SJSA1 (cell line): ENCODE measurements around the gene C6orf132. TPM values are rescaled to one million over a fixed set of nuclear protein-coding genes. Genes with fewer than 3 reads are reported as not detected.
"Not testable (repeated sequence)": the region's sequence is repeated elsewhere in the genome, so short reads cannot be mapped to it uniquely, and the experiment has no call there.

ENCODE experiments used
- DNase-seq, 2 experiments: peaks; one replicate each; pipeline ENCODE4 v3.0.0-alpha.2; 2015 to 2020; ENCODE audit warnings: low spot score in 2 of 2, low read depth in 1 of 2
- H3K27ac ChIP-seq: fragments of 250-450 bp; sonication (Bioruptor Pico); 2 replicates; pipeline ENCODE4 v1.5.1; 2020; ENCODE audit warnings: mild to moderate bottlenecking, moderate library complexity
- H3K27me3 ChIP-seq: fragments of 250-450 bp; sonication (Bioruptor Pico); replicated peaks from 2 replicates; pipeline ENCODE4 v1.5.1; 2020; ENCODE audit warnings: mild to moderate bottlenecking, moderate library complexity
- H3K36me3 ChIP-seq: fragments of 250-450 bp; sonication (Bioruptor Pico); 2 replicates; pipeline ENCODE4 v1.5.1; 2020; ENCODE audit warnings: mild to moderate bottlenecking
- H3K4me1 ChIP-seq: fragments of 250-450 bp; sonication (Bioruptor Pico); replicated peaks from 2 replicates; pipeline ENCODE4 v1.6.1; 2021; ENCODE audit warnings: mild to moderate bottlenecking
- H3K4me3 ChIP-seq: fragments of 250-450 bp; sonication (Bioruptor Pico); 2 replicates; pipeline ENCODE4 v1.5.1; 2020; ENCODE audit warnings: mild to moderate bottlenecking
- H3K9me3 ChIP-seq: fragments of 250-450 bp; sonication (Bioruptor Pico); replicated peaks from 2 replicates; pipeline ENCODE4 v1.5.1; 2020; ENCODE audit warnings: mild to moderate bottlenecking
- total RNA-seq: library from RNA; depleted of rRNA; stranded (reverse); fragments of >200 nt; shearing (Covaris generic); gene quantifications from 2 replicates; pipeline ENCODE4 v1.2.3, GENCODE V29; 2014

Gene C6orf132
- total RNA-seq, 1 experiment from 2014 or later, result not detected

DNA sequence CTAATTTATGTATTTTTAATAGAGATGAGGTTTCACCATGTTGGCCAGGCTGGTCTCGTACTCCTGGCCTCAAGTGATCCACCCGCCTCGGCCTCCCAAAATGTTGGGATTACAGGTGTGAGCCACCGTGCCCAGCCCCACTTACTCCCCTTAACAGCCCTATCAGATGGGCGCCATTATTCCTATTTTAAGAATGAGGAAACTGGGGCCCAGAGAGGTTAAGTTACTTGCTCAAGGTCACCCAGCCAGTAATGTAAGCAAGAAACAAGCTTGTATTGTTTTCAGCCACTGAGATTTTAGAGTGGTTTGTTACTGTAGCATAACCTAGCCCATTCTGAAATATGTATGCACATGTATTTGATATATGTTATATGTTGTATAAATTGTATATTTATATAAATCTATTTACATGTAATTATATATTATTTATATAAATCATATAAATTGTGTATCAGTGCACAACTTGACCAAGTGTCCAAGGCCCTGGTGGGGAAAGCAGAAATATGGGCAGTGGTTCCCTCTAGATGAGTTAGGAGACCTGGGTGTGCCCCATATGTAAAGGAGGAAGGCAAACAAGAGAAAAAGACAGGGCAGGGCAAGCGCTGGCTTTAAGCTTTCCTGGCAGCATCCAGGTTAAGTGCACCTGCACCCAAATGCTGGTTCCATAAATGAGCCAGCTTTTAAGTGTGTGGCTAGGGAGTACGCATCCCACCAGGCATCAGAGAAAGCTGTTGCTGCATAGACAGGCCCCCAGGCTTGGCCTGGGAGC lies 29.6 kb upstream of the C6orf132 start:
- no peaks in the 10 kb centered on the region; the same call in 1 of the 2 replicates for H3K9me3 ChIP-seq
- no peaks in the 10 kb centered on the region for H3K27me3 ChIP-seq
- DNase-seq, result no peak
- H3K4me3 ChIP-seq, result no peak overlapping the region
- H3K27ac ChIP-seq, result no peak overlapping the region
- no peaks in the 10 kb centered on the region for H3K4me1 ChIP-seq
- no peaks in the 10 kb centered on the region for H3K36me3 ChIP-seq

DNA sequence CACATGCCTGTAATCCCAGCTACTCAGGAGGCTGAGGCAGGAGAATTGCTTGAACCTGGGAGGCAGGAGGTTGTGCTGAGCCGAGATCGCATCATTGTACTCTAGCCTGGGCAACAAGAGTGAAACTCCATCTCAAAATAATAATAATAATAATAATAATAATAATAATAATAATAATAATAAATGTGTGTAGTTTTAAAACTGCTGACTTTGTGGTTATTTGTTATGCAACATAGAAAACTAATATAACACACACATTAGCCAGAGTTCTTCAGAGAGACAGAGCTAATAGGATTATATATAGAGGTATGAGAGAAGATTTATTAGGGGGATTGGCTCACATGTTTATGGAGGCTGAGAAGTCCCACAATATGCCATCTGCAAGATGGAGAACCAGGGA lies 27.4 kb upstream of the C6orf132 start:
- not testable (repeated sequence) for H3K27ac ChIP-seq, DNase-seq, H3K4me1 ChIP-seq, H3K36me3 ChIP-seq, H3K9me3 ChIP-seq, H3K27me3 ChIP-seq, H3K4me3 ChIP-seq

DNA sequence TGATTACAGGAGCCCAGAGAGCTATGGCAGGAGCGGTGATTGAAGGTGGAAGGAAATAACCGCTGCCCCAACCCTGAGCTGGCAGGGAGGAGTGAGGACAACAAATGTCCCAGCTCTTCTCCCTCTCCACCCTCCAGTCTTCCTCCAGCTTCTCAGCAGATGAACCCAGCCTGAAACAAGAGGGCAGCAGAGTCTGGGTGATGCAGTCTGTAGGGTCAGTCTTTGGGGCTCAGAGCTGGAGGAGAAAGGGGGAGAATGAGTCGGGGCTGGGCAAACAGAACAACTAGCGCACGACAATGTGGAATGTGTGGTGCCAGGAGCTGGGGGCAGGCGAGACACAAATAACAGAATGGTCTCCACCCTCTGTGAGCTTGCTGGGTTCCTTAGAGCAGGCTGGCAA lies 26.2 kb upstream of the C6orf132 start:
- Histone ChIP-seq H3K9me3 (no peaks in the 10 kb centered on the region; the same call in 1 of the 2 replicates), H3K27ac (no peak overlapping the region), H3K27me3 (no peaks in the 10 kb centered on the region), H3K4me3 (no peak overlapping the region), H3K36me3 (no peaks in the 10 kb centered on the region), H3K4me1 (0 out of 2 replicates have a peak, but pooled peaks cover 3% of the 10 kb centered on the region)
- DNase-seq, result no peak

DNA sequence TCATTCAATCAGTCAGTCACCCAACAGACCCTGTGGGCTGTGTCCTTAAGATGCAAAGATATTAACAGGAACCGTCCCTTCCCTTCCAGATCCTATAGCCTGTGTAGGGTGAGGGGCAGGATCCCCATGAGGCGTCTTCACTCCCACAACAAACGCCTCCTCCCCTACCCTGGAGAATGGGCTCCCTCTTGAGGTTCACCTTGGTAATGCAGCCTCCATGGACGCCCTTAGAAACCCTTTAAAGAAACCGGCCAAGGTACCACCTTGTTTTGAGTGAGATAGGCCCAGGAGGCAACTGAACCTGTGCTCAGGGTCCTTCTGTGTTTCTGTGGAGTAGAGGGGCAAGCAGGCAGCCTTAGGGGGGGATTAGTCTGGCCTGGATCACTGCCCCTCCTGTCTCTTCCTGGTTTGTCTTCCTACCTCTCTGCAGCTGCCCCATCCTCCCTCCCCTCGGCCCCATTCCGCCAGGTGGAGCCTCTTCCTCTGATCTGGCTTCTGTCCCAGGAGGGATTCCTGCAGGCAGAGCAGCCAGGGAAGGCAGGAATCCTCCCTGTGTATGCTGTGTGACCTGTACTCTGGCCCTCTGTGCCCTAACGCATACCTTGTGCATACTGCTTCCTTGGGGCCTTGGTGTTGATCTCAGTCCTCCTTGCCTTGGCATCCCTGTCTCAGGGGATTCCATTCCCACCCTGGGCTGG lies 24.2 kb upstream of the C6orf132 start:
- H3K4me1 ChIP-seq, result 0 out of 2 replicates have a peak, but pooled peaks cover 3% of the 10 kb centered on the region
- H3K9me3 ChIP-seq, result no peaks in the 10 kb centered on the region; the same call in 1 of the 2 replicates
- peak; percentile 63 to 73 for DNase-seq
- no peak overlapping the region for H3K4me3 ChIP-seq
- H3K27ac ChIP-seq, result no peak overlapping the region
- H3K36me3 ChIP-seq, result no peaks in the 10 kb centered on the region
- no peaks in the 10 kb centered on the region for H3K27me3 ChIP-seq

DNA sequence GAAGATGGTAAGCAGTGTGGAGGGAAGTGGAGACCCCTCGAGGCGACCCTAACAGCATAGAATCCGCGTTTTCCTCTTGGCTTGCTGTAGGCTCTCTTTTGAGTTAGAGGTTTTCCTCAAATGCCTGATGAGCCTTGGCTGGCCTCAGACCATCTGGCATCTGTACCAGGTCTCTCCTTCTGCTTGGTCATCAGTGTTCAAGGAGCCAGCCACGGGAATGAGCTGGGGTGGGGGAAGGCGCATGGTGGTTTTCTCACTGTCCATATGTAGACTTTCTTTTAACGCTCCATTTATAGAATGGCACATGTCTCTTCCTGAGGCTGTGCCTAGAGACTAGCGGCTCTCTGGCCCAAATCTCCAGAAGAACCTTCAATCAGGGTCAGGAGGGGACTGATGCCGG lies 22.6 kb upstream of the C6orf132 start:
- 0 out of 2 replicates have a peak, but pooled peaks cover 3% of the 10 kb centered on the region for H3K4me1 ChIP-seq
- H3K9me3 ChIP-seq, result no peaks in the 10 kb centered on the region; the same call in 1 of the 2 replicates
- no peak overlapping the region for H3K4me3 ChIP-seq
- no peaks in the 10 kb centered on the region for H3K36me3 ChIP-seq
- no peak for DNase-seq
- H3K27me3 ChIP-seq, result no peaks in the 10 kb centered on the region
- H3K27ac ChIP-seq, result no peak overlapping the region

DNA sequence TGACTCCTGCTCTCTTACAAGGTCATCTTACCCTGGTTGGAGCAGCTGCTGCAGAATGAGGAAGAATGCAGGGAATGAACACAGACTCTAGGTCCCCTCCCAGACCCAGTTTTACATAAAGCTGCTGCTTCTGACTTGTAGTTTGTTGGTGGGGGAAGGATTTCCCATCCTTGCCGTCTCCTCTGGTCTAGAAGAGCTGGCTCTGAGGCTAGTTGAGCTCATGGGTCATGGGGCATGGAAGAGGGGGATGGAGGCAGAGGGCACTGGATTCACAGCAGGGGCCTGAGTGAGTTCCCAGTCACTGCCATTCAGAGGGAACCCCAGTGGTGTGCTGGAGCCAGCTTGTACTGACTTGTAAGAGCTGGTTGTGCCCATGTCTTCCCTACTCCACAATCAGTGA lies 21.6 kb upstream of the C6orf132 start:
- Histone ChIP-seq H3K4me3 (no peak overlapping the region), H3K4me1 (0 out of 2 replicates have a peak, but pooled peaks cover 3% of the 10 kb centered on the region), H3K27ac (no peak overlapping the region), H3K9me3 (no peaks in the 10 kb centered on the region), H3K27me3 (no peaks in the 10 kb centered on the region), H3K36me3 (no peaks in the 10 kb centered on the region)
- DNase-seq, result no peak

DNA sequence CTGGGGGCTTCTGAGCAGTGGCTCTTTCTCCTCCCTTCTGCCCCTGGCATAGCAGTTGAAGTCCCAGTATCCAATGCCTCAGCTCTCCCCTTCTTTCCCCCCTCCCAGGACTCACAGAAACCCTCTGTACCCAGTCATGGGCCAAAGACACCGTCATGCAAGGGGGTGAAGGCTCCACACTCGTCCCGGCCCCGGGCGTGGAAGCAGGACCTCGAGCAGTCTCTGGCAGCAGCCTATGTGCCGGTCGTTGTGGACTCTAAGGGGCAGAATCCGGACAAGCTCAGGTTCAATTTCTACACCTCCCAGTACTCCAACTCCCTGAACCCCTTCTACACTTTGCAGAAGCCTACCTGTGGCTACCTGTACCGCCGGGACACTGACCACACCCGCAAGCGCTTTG lies 20.4 kb upstream of the C6orf132 start:
- Histone ChIP-seq H3K36me3 (no peaks in the 10 kb centered on the region), H3K9me3 (no peaks in the 10 kb centered on the region), H3K4me3 (no peak overlapping the region), H3K4me1 (0 out of 2 replicates have a peak, but pooled peaks cover 3% of the 10 kb centered on the region), H3K27ac (no peak overlapping the region), H3K27me3 (no peaks in the 10 kb centered on the region)
- DNase-seq, result no peak

DNA sequence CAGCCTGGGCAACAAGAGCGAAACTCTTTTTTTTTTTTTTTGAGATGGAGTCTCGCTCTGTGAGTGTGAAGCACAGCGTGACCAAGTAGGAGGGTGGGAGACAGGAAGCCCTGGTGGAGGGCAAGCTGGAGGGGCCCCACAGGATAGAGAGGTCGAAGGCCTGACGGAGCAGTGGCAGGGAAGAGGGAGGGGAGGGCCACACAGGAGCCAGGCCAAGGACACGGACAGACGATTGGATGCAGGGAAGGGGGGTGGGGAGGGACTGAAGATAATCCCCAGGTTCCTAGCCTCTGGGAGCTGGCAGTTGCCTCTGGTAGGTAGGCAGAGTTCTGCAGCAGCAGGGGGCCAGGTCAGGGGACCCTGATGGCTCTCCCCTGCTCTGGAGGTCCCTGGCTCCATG lies 20.0 kb upstream of the C6orf132 start:
- Histone ChIP-seq H3K27me3 (no peaks in the 10 kb centered on the region), H3K4me3 (no peak overlapping the region), H3K36me3 (no peaks in the 10 kb centered on the region), H3K27ac (no peak overlapping the region), H3K9me3 (no peaks in the 10 kb centered on the region), H3K4me1 (0 out of 2 replicates have a peak, but pooled peaks cover 3% of the 10 kb centered on the region)
- no peak for DNase-seq

DNA sequence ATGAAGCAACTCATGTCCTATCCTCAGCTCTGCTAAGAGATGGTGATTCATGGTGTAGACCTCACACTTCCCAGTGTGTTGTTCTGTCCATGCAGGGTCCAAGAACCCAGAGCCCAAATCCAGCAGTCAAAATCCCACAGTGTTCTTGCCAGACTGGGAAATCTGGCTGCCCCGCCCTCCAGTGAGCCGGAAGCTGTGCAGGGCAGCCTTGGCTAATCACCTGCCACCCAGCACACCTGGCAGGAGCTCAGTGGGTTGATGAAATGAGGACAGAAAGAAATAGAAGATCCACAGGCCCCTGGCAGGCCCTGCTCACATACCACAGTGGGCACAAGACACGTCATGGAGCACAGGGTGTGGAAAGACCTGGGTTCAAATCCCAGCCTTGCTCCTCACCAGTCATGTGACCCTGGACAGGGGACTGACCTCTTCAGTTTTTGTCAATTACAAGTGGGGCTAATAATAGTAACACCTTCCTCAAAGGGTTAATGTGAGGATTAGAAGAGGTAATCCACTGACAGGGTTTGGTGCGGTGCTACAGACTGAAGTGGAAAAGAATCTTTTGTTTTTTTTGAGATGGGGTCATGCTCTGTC lies 17.1 kb upstream of the C6orf132 start:
- no peaks in the 10 kb centered on the region for H3K4me1 ChIP-seq
- no peaks in the 10 kb centered on the region for H3K36me3 ChIP-seq
- H3K27ac ChIP-seq, result no peak overlapping the region
- H3K27me3 ChIP-seq, result no peaks in the 10 kb centered on the region
- H3K4me3 ChIP-seq, result no peak overlapping the region
- no peaks in the 10 kb centered on the region for H3K9me3 ChIP-seq
- no peak for DNase-seq

DNA sequence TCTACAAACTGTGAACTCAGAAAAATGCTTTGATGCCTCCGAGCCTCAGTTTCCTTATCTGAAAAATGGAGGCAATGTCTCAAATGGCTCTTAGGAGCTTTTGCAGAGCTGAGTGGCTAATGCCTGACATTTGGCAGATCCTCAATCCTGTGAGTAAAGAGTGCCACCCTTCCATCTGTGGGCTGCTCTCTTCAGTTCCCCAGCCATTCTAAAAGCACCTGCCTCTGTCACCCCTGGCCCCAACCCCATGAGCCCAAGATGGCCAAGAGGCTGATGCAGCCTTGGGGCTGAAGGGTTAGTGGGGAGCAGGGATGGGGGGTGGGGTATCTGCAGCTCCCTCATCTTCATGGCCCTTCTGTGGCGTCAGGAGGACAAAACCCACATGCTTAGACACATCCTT lies 16.2 kb upstream of the C6orf132 start:
- no peak overlapping the region for H3K4me3 ChIP-seq
- no peak for DNase-seq
- H3K4me1 ChIP-seq, result no peaks in the 10 kb centered on the region
- no peaks in the 10 kb centered on the region for H3K27me3 ChIP-seq
- H3K27ac ChIP-seq, result no peak overlapping the region
- no peaks in the 10 kb centered on the region for H3K9me3 ChIP-seq
- H3K36me3 ChIP-seq, result no peaks in the 10 kb centered on the region

DNA sequence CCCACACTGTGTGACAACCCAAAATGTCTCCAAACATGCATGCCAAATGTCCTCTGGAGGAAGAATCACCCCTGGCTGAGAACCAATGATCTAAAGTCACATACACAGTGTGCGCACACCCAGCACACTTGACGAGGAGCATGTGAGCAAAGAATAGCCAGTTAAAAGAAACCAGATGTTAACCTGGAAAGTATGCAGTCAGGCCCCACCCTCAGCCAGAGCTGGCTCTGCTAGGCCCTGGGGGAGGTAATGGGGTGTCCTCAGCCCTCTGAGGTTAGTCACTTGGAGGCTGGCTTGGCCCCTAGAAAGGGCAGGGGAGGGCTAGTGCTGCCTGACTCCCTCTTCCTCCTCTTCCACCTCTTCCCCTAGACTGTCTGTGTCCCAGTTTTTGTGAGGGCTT lies 15.6 kb upstream of the C6orf132 start:
- no peak for DNase-seq
- Histone ChIP-seq H3K4me1 (no peaks in the 10 kb centered on the region), H3K27me3 (no peaks in the 10 kb centered on the region), H3K27ac (no peak overlapping the region), H3K36me3 (no peaks in the 10 kb centered on the region), H3K9me3 (no peaks in the 10 kb centered on the region), H3K4me3 (no peak overlapping the region)

DNA sequence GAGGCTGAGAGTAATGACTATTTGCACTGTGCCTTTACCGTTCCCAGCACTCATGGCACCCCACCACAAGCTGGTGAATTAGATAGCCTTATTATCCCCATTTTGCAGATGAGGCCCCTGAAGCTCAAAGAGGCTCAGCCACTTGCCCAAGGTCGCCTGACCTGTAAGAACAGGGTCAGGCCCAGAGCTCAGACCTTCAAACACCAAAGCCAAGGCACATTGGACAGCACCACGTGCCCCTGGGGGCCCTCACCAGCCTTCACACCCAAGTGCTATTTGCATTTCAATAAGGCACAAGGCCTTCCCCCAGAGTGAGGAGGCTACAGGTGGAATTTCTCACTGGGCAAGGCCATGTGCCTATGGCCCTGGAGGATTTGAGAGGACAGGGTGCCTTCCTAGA lies 14.2 kb upstream of the C6orf132 start:
- H3K27me3 ChIP-seq, result no peaks in the 10 kb centered on the region
- H3K27ac ChIP-seq, result no peak overlapping the region

DNA sequence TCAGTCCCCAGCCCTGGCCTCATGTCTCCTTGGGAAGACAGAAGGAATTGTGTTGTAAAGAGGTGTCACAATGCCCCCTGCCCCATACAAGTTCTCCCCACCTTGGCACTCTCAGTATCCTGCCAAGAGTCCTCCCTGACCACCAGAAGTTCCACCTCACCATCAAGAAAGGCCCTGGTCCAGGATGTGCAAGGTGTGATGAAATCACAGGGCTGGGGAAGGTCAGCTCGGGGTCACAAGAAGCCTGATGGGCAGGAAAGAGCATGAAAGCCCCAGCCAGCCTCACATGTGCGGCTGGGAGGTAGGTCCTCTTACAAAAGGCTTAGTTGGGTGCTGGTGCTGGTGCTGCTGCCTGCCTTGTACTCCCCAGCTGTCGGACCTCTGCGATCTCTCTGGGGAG lies 12.9 kb upstream of the C6orf132 start:
- Histone ChIP-seq H3K27ac (no peak overlapping the region), H3K36me3 (no peaks in the 10 kb centered on the region), H3K4me3 (no peak overlapping the region), H3K9me3 (no peaks in the 10 kb centered on the region), H3K4me1 (no peaks in the 10 kb centered on the region), H3K27me3 (no peaks in the 10 kb centered on the region)
- DNase-seq, result no peak

More for the DNA sequence above, 14.2 kb upstream of the C6orf132 start:
- Histone ChIP-seq H3K4me3 (no peak overlapping the region), H3K36me3 (no peaks in the 10 kb centered on the region), H3K4me1 (no peaks in the 10 kb centered on the region), H3K9me3 (no peaks in the 10 kb centered on the region)
- no peak for DNase-seq
